ENCODE results near the gene EPB41L1.

- TF ChIP-seq CTCF (IDR thresholded peaks at IDR 0.05) (no peak), EZH2 (IDR thresholded peaks at IDR 0.05) (no peak)
These were observed 28.1 kb downstream of the EPB41L1 start for GRCh38 chr20:36182604-36183154.
